H1 (cell line): ENCODE data around the gene AATK. TPM values are rescaled to one million over a fixed set of nuclear protein-coding genes. Genes with fewer than 3 reads are reported as not detected.
A peak's percentile ranks its signal among the peaks of the same experiment; 100 is the strongest.

Source experiments
- CTCF ChIA-PET: fragments of 300-600 bp; sonication (Branson Sonifier 250); formaldehyde crosslinking; loops from one replicate; lab custom pipeline; 2021; ENCODE audit not compliant: partially characterized antibody; lab: Charles Lee
- POLR2A ChIA-PET: fragments of 300-600 bp; sonication (Branson Sonifier 250); formaldehyde crosslinking; loops from one replicate; lab custom pipeline; 2021; ENCODE audit warnings: inconsistent platforms; ENCODE audit not compliant: partially characterized antibody; lab: Charles Lee
- DNase-seq, 2 experiments: peaks; one replicate each; pipeline versions ENCODE4 v3.0.0 to v3.0.0-alpha.2; 2010 to 2022; ENCODE audit warnings: low spot score in 2 of 2, low read depth in 1 of 2, mixed read lengths in 1 of 2
- FAIRE-seq: peaks from 2 replicates; lab custom pipeline; 2011; peaks lifted over from hg19 to GRCh38; lab: Jason Lieb, UNC
- H2AFZ ChIP-seq: 2 replicates; pipeline ENCODE4 v1.8.1; 2012; ENCODE audit warnings: low read length, inconsistent platforms
- H2AK5ac ChIP-seq: 2 replicates; pipeline ENCODE4 v1.6.1; 2013; ENCODE audit warnings: low read depth, low read length
- H2BK120ac ChIP-seq: replicated peaks from 2 replicates; pipeline ENCODE3; 2013; ENCODE audit warnings: low read depth, low read length, inconsistent platforms
- H2BK12ac ChIP-seq: 2 replicates; pipeline ENCODE4 v1.6.1; 2013; ENCODE audit warnings: low read depth, low read length
- H2BK15ac ChIP-seq: 2 replicates; pipeline ENCODE4 v1.6.1; 2013; ENCODE audit warnings: low read length
- H2BK20ac ChIP-seq: 2 replicates; pipeline ENCODE4 v1.6.1; 2013; ENCODE audit warnings: low read length
- H2BK5ac ChIP-seq: 2 replicates; pipeline ENCODE4 v1.6.1; 2013; ENCODE audit warnings: low read depth, low read length
- H3K14ac ChIP-seq: 2 replicates; pipeline ENCODE4 v1.6.1; 2013; ENCODE audit warnings: inconsistent platforms; ENCODE audit not compliant: insufficient read length
- H3K18ac ChIP-seq: 2 replicates; pipeline ENCODE4 v1.6.1; 2013; ENCODE audit warnings: low read length; ENCODE audit errors: extremely low read depth
- H3K23ac ChIP-seq: 2 replicates; pipeline ENCODE4 v1.6.1; 2013; ENCODE audit warnings: inconsistent platforms; ENCODE audit not compliant: insufficient read length
- H3K23me2 ChIP-seq: 2 replicates; pipeline ENCODE4 v1.6.1; 2013; ENCODE audit warnings: low read depth, low read length
- H3K27ac ChIP-seq: 2 replicates; pipeline ENCODE4 v1.6.1; 2011; ENCODE audit warnings: low read depth, low read length, inconsistent platforms
- H3K27me3 ChIP-seq, 4 experiments: replicated peaks in 1 of 4; 1 replicate in 1 of 4; 2 replicates in 3 of 4; pipeline versions ENCODE4 v1.6.1 to v1.8.1; 2011 to 2013; ENCODE audit warnings: low read length in 3 of 4, mild to moderate bottlenecking in 3 of 4, inconsistent platforms in 2 of 4, mixed read lengths in 2 of 4, moderate library complexity in 1 of 4; ENCODE audit not compliant: control insufficient read depth in 3 of 4, insufficient read depth in 3 of 4; ENCODE audit errors: extremely low read depth in 1 of 4
- H3K36me3 ChIP-seq, 4 experiments: 2 replicates each; pipeline versions ENCODE4 v1.6.1 to v1.8.1; 2011 to 2013; ENCODE audit warnings: mild to moderate bottlenecking in 4 of 4, low read length in 3 of 4, moderate library complexity in 2 of 4, control low read depth in 1 of 4, inconsistent platforms in 1 of 4; ENCODE audit not compliant: insufficient read depth in 4 of 4, control insufficient read depth in 2 of 4
- H3K4ac ChIP-seq: replicated peaks from 2 replicates; pipeline ENCODE3; 2013; ENCODE audit warnings: low read length, low read depth, mixed read lengths, inconsistent platforms; ENCODE audit not compliant: insufficient read length
- H3K4me1 ChIP-seq, 4 experiments: replicated peaks in 1 of 4; 1 replicate in 1 of 4; 2 replicates in 3 of 4; pipeline versions ENCODE4 v1.6.1 to v1.8.1; 2011 to 2013; ENCODE audit warnings: low read length in 3 of 4, inconsistent platforms in 2 of 4, mixed read lengths in 1 of 4; ENCODE audit not compliant: insufficient read depth in 4 of 4, control insufficient read depth in 3 of 4
- H3K4me2 ChIP-seq, 2 experiments: 2 replicates each; pipeline versions ENCODE4 v1.6.1 to v1.8.1; 2011 to 2013; ENCODE audit warnings: low read depth in 2 of 2, low read length in 2 of 2, control low read depth in 1 of 2, inconsistent platforms in 1 of 2, mild to moderate bottlenecking in 1 of 2; ENCODE audit not compliant: insufficient read depth in 1 of 2
- H3K4me3 ChIP-seq, 4 experiments: fragments of 200-600, 300-600 bp in 1 of 4; sonication (generic), shearing (Covaris generic), sonication (Bioruptor Twin) in 1 of 4; 2 replicates each; pipeline versions ENCODE4 v1.5.1 to v1.8.1; 2011 to 2016; ENCODE audit warnings: low read length in 4 of 4, low read depth in 3 of 4, control low read depth in 2 of 4, inconsistent platforms in 2 of 4, mild to moderate bottlenecking in 2 of 4, mixed read lengths in 1 of 4, moderate library complexity in 1 of 4; ENCODE audit not compliant: insufficient read depth in 2 of 4; ENCODE audit errors: extremely low read depth in 1 of 4
- H3K56ac ChIP-seq: replicated peaks from 2 replicates; pipeline ENCODE3; 2013; ENCODE audit warnings: low read depth, mild to moderate bottlenecking, mixed read lengths, low read length, inconsistent platforms; ENCODE audit not compliant: insufficient read length
- H3K79me1 ChIP-seq: 2 replicates; pipeline ENCODE4 v1.6.1; 2013; ENCODE audit warnings: low read depth, low read length, control low read depth
- H3K79me2 ChIP-seq, 2 experiments: 2 replicates each; pipeline versions ENCODE4 v1.6.1 to v1.8.1; 2012 to 2013; ENCODE audit warnings: low read length in 2 of 2, mild to moderate bottlenecking in 2 of 2, inconsistent platforms in 1 of 2; ENCODE audit not compliant: insufficient read depth in 2 of 2, control insufficient read depth in 1 of 2
- H3K9ac ChIP-seq, 4 experiments: replicated peaks in 1 of 4; 1 replicate in 1 of 4; 2 replicates in 3 of 4; pipeline versions ENCODE4 v1.6.1 to v1.8.1; 2011 to 2013; ENCODE audit warnings: low read depth in 3 of 4, low read length in 3 of 4, control low read depth in 2 of 4, mild to moderate bottlenecking in 2 of 4, moderate library complexity in 2 of 4, inconsistent platforms in 1 of 4; ENCODE audit errors: extremely low read depth in 1 of 4
- H3K9me3 ChIP-seq, 2 experiments: 2 replicates each; pipeline versions ENCODE4 v1.6.1 to v1.8.1; 2012 to 2013; ENCODE audit warnings: mild to moderate bottlenecking in 2 of 2, moderate library complexity in 2 of 2, control low read depth in 1 of 2, inconsistent platforms in 1 of 2, low read depth in 1 of 2, low read length in 1 of 2, mixed read lengths in 1 of 2; ENCODE audit not compliant: insufficient read depth in 2 of 2
- H4K20me1 ChIP-seq, 2 experiments: replicated peaks in 1 of 2; 2 replicates each; pipeline versions ENCODE3 to v1.8.1; 2011 to 2013; ENCODE audit warnings: inconsistent platforms in 2 of 2, low read length in 2 of 2, mild to moderate bottlenecking in 1 of 2; ENCODE audit not compliant: insufficient read depth in 2 of 2, control insufficient read depth in 1 of 2
- H4K5ac ChIP-seq: 2 replicates; pipeline ENCODE4 v1.6.1; 2013; ENCODE audit warnings: low read length, low read depth, mixed read lengths, inconsistent platforms; ENCODE audit not compliant: insufficient read length
- H4K8ac ChIP-seq: 2 replicates; pipeline ENCODE4 v1.8.0; 2013; ENCODE audit warnings: mild to moderate bottlenecking, moderate library complexity, low read length, inconsistent platforms; ENCODE audit not compliant: insufficient read depth; ENCODE audit errors: extremely low read depth
- H4K91ac ChIP-seq: replicated peaks from 2 replicates; pipeline ENCODE3; 2013; ENCODE audit warnings: low read length, mixed read lengths, inconsistent platforms; ENCODE audit not compliant: insufficient read length
- BRCA1 ChIP-seq: IDR thresholded peaks from 2 replicates; pipeline ENCODE4 v1.6.1; 2012; ENCODE audit warnings: low read depth, low read length, improper control_type of control experiment
- EP300 ChIP-seq, 2 experiments: IDR thresholded peaks; 1 replicate in 1 of 2; 2 replicates in 1 of 2; pipeline ENCODE4 v1.6.1; 2011 to 2012; ENCODE audit warnings: low read depth in 2 of 2, low read length in 2 of 2, mild to moderate bottlenecking in 2 of 2, borderline replicate concordance in 1 of 2, inconsistent platforms in 1 of 2, moderate library complexity in 1 of 2
- JUN ChIP-seq: IDR thresholded peaks from 2 replicates; pipeline ENCODE4 v1.6.1; 2011; ENCODE audit warnings: low read depth, mild to moderate bottlenecking, improper control_type of control experiment, low read length
- SIRT6 ChIP-seq: IDR thresholded peaks from one replicate; pipeline ENCODE4 v1.7.1; 2012; ENCODE audit warnings: low read length, inconsistent platforms
- SP2 ChIP-seq: IDR thresholded peaks from 2 replicates; pipeline ENCODE4 v1.6.1; 2012; ENCODE audit warnings: mild to moderate bottlenecking, low read length, inconsistent platforms
- TBP ChIP-seq: IDR thresholded peaks from 2 replicates; pipeline ENCODE4 v1.6.1; 2011; ENCODE audit warnings: low read depth, low read length, improper control_type of control experiment
- YY1 ChIP-seq: IDR thresholded peaks from 2 replicates; pipeline ENCODE4 v1.6.1; 2011; ENCODE audit warnings: low read depth, mild to moderate bottlenecking, low read length
- ZNF274 ChIP-seq: IDR thresholded peaks from 2 replicates; pipeline ENCODE4 v1.7.0; 2012; ENCODE audit warnings: low read length, borderline replicate concordance; ENCODE audit errors: extremely low read depth
- WGBS, 2 experiments: shearing (Covaris generic) in 1 of 2; methylation state at CpG; one replicate each; pipeline versions ENCODE4 v1.1.6 to v1.1.7; 2013 to 2015; ENCODE audit warnings: low lambda C conversion rate in 2 of 2, mixed read lengths in 2 of 2, inconsistent platforms in 1 of 2, low coverage in 1 of 2, missing lambda C conversion rate in 1 of 2; ENCODE audit not compliant: insufficient replicate concordance in 2 of 2, insufficient coverage in 1 of 2, insufficient read length in 1 of 2; ENCODE audit errors: extremely low coverage in 1 of 2, missing lambda C conversion rate in 1 of 2; 5-methylcytosine and 5-hydroxymethylcytosine counted together
- polyA plus RNA-seq, 7 experiments: library from polyadenylated mRNA; depleted of rRNA in 3 of 7; stranded (reverse) in 5 of 7; unstranded in 2 of 7; fragments of >200 nt in 5 of 7; fragments of 200-250 nt in 2 of 7; gene quantifications; 1 replicate in 5 of 7; 2 replicates in 1 of 7; 4 replicates in 1 of 7; pipeline versions ENCODE4 v1.2.1 to v1.2.3, GENCODE V29; 2011 to 2013; ENCODE audit warnings: missing spikeins in 2 of 7, mixed read lengths in 2 of 7
- total RNA-seq: library from RNA; stranded (reverse); fragmentation: NEBNext Ultra II Directional; extraction: Animal tissue kit (Norgen Biotek cat#: 25700); gene quantifications from 2 replicates; pipeline ENCODE4 v1.2.1, GENCODE V29; 2021
- TF ChIP-seq, protein P1 (sequence below): IDR thresholded peaks from 2 replicates; pipeline ENCODE4 v1.6.1; 2011; ENCODE audit warnings: low read depth, mild to moderate bottlenecking, low read length; ENCODE audit not compliant: insufficient read depth
- TF ChIP-seq, protein P2 (sequence below): IDR thresholded peaks from 2 replicates; pipeline ENCODE4 v1.6.1; 2012; ENCODE audit warnings: inconsistent platforms

AATK gene
- total and polyA plus RNA-seq, 2 of the 8 experiments (the other 6 are each of a cell fraction or from before 2014, with no cell fraction given) = 1.7 to 3.5 TPM

DNA sequence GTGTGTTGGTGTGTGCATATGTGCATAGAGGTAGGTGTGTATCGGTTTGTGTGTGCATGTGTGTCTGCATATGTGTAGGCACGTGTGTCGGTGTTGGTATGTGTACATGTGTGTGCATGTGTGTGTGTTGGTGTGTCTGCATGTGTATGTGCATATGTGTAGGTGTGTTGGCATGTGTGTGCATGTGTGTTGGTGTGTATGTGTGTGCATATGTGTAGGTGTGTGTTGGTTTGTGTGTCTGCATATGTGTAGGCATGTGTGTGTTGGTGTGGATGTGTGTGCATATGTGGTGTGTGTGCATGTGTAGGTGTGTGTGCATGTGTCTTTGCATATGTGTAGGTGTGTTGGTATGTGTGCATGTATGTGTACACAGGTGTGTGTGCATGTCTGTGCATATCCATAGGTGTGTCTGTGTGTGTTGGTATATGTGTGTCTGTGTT lies 3.9 kb upstream of the AATK start:
- Histone ChIP-seq H3K4me3 (no peak overlapping the region), H3K27ac (no peak overlapping the region), H2AK5ac (peak overlapping the region; percentile 47), H4K5ac (no peak overlapping the region), H3K27me3 (peaks cover 0 to 7% (median 4%) of the 10 kb centered on the region in 4 experiments; a peak in 5 of 7 replicates), H3K14ac (peak overlapping the region; percentile 66), H3K4me2 (no peak overlapping the region; a peak in 1 of 4 replicates), H3K9me3 (no peaks in the 10 kb centered on the region), H2BK20ac (no peak overlapping the region), H3K18ac (no peak overlapping the region), H3K4me1 (peaks cover 0 to 7% (median 3%) of the 10 kb centered on the region in 4 experiments; a peak in 4 of 7 replicates), H4K8ac (no peak overlapping the region), H3K23me2 (peaks cover 11% of the 10 kb centered on the region), H3K23ac (peak overlapping the region; percentile 99), H2BK120ac (peak overlapping the region; percentile 83), H4K91ac (peak overlapping the region; percentile 96), H2BK15ac (peak overlapping the region; percentile 3; the same call in 1 of the 2 replicates), H2AFZ (no peak overlapping the region), H4K20me1 (peaks cover 0 to 8% of the 10 kb centered on the region in 2 experiments), H3K56ac (no peak overlapping the region), H3K36me3 (no peaks in the 10 kb centered on the region; a peak in 1 of 8 replicates), H3K4ac (peak overlapping the region; percentile 78), H3K79me2 (peaks cover 0 to 4% of the 10 kb centered on the region in 2 experiments; a peak in 2 of 4 replicates), H3K9ac (no peak overlapping the region), H2BK12ac (peak overlapping the region; percentile 2; the same call in 1 of the 2 replicates), H2BK5ac (peak overlapping the region; percentile 18; the same call in 1 of the 2 replicates), H3K79me1 (no peaks in the 10 kb centered on the region; the same call in 1 of the 2 replicates)
- FAIRE-seq (peak; percentile 55), DNase-seq (no peak)
- POLR2A ChIA-PET = no interaction called here
- CTCF ChIA-PET = no interaction called here
- WGBS, 2 experiments = 72% methylated on average over 3 of the region's 3 CpGs; no CpG with 5 or more reads in 1 of the 2 experiments
- no peak for TF ChIP-seq YY1
- TF ChIP-seq, protein P1, sequence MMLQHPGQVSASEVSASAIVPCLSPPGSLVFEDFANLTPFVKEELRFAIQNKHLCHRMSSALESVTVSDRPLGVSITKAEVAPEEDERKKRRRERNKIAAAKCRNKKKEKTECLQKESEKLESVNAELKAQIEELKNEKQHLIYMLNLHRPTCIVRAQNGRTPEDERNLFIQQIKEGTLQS = no peak
- TF ChIP-seq EP300 (IDR thresholded peaks at IDR 0.05; ENCODE audit: borderline replicate concordance in 1 of 2, low read depth in 2 of 2, low read length in 2 of 2) = no peak
- TF ChIP-seq BRCA1 = no peak
- TF ChIP-seq, protein P2, sequence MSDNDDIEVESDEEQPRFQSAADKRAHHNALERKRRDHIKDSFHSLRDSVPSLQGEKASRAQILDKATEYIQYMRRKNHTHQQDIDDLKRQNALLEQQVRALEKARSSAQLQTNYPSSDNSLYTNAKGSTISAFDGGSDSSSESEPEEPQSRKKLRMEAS = no peak
- TF ChIP-seq SIRT6 = no peak
- no peak for TF ChIP-seq TBP
- TF ChIP-seq JUN = no peak
- TF ChIP-seq SP2 = no peak
- no peak for TF ChIP-seq ZNF274
